Stimulated activated naive CD4-positive, alpha-beta T cell treated with Interleukin-2 at 50 U/mL for 16 hours (primary cell): Measurements from ENCODE around the gene EFNB3.

Experiments used
- DNase-seq: peaks from one replicate; lab custom pipeline; 2025; lab: John Stamatoyannopoulos, UW

EFNB3 gene

DNA sequence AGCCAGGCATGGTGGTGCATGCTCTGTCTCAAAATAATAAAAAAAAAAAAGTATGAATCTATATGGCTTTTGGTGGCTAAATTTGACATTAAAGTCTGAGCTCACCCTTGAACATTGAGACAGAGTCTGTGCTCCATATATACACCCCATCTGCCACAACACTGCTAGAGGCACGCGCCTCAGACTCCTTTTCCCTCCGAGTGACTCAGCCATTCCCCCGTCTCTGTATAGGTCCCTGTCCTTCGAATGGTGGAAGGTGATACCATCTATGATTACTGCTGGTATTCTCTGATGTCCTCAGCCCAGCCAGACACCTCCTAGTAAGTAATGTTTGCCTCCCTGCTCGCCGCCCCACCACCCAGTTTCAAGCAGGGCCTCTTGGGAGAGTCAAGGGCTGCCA, 4.5 kb upstream of the EFNB3 start:
- DNase-seq, result no peak

DNA sequence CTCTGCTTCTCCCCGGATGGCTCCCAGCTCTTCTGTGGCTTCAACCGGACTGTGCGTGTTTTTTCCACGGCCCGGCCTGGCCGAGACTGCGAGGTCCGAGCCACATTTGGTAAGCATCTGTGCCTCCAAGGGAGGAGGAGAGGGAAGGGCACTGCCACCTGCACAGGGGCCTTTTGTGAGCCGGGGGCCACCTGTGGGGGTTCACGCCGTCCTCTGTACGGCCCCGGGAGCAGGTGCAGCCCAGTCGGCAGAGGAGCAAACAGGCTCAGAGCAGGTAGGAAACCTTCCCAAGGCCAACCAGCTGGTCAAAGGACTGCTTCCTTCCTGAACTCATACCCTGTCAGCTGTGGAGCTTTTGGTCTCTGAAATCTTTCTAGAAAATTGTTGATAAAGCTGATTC, 3.3 kb upstream of the EFNB3 start:
- DNase-seq, result no peak

DNA sequence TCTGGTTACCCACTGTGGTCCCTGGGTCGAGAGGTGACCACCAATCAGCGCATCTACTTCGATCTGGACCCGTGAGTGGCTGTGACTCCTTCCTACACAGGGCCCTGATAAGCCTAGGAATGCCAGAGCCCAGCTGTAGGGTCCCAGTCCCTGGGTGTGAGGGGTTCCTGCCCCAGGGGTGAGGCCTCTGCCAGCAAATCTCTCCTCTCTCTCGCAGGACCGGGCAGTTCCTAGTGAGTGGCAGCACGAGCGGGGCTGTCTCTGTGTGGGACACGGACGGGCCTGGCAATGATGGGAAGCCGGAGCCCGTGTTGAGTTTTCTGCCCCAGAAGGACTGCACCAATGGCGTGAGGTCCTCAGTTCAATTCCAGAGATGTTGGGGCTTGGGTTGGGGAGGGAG, 2.2 kb upstream of the EFNB3 start:
- DNase-seq, result no peak

DNA sequence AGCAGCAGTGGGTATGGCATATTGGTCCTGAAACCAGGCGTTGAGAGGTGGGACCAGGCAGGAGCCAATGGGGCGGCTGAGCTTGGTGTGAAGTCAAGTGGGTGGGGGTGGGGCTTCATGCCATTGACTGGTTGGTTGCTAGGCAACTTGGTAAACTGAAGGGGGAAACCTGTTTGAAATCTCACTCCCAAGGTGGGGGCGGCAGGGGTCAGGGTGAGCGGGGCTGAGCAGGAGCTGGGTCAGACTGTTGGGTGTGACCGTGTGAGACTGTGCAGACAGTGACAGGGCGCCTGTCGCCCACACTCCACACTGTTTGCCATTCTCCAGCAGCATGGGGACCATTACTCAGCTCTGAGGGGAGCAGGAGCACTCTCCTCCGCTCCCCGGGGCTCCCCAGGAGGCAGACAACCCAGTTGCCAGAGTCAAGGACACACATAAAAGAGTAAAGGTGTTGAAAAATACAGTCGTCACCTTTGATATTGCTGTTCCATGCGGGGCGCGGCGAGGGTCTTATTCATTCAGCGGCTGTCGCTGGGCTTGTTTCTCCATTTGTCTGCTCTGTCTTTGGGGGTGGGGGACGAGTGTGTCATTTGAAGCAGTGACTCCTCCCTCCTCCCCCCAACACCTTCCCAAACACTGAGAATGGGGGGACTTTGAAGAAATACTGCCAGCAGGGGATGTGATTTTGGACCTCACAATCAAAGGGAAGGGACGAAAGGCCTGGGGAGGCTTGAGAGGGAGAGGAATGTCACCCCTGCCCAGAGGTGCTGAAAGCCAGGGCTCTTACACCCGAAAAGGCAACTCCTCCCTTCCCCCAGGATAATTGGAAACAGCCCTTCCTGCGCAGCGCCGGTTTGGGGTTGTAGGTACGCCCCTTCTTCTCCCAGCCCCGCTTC, 1.2 kb upstream of the EFNB3 start:
- no peak for DNase-seq

DNA sequence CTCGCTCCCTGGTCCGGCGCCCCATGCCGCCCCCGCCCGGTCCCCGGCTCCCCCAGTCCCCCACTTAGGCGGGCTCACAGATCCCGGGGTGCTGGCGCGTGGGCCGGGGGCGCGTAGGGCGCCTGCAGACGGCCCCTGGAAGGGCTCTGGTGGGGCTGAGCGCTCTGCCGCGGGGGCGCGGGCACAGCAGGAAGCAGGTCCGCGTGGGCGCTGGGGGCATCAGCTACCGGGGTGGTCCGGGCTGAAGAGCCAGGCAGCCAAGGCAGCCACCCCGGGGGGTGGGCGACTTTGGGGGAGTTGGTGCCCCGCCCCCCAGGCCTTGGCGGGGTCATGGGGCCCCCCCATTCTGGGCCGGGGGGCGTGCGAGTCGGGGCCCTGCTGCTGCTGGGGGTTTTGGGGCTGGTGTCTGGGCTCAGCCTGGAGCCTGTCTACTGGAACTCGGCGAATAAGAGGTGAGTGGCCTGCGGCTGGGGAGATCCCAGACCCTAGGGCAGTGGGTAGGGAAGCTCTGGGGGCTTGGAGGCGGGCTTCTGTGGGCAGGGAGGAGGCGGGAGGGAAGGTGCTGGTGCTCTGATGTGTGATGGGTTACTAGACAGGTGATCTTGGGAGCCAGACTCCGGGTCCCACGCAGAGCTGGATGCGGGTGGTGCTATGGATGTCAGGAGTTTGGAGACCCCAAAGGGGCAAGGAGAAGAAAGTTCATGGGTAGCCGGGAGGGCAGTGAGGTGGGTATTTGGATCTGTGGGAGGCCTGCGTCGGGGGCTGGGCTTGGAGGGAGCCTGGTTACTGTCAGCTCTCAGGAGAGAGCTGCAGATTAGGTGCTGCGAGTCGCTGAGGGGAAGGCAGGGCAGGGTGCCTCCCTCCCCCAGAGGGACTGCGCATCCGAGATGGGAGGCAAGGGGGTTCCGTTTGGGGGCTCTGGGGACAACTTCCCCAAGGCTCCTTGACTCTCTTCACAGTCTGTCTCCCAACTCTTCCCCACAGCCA, 560 bp downstream of the EFNB3 start:
- DNase-seq, result no peak

DNA sequence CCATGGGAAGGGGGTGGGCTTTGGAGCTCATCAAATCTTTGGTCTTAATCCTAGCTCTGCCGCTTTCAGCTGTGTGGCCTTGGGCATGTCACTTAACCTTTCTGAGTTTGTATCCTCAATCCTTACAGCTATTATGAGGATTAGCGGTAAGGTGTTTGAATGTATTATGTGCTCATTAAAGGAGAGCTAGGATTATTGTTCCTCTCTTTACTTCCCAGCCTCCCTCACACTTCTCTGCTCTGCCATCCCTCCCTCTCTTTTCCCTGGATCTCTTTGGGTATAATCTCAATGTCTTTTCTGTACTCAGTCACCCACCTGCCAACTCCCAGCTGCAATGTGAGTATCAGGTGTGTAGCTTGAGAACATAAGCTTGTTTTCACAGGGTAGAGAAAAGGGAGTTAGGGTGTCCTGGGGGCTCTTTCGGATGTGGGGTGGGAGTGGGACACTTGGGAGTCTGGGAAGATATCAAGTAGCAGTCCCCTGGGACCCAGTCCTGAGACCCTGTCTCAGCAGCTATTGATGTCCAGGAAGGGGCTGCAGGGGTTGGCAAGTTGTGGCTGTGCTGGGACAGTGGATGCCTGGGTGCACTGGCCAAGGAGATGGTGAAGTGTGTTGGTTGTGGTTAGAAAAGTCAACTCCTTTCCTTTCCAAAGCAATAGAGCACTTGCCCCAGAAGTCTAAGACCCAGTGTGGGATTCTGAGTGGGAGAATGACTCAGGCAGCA, 1.8 kb downstream of the EFNB3 start:
- DNase-seq, result no peak

DNA sequence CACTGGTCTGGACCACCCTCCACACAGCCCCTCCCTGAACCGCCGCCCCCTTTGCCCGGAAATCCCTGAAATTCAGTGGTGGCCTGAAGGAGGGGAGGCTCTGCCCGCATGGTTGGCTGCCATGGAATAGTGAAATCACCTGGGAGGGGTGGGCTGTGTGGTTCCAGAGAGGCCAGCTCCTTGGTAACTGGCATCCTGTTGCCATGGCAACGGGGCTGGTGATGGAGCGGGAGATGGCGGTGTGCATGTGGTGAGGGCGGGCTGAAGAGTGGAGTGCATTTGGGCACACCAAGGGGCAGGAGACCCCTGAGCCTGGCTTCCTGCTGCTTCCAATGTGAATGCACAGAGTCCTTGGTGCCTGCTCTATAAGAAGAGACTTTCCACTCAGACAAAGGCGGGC, 2.4 kb downstream of the EFNB3 start:
- no peak for DNase-seq

DNA sequence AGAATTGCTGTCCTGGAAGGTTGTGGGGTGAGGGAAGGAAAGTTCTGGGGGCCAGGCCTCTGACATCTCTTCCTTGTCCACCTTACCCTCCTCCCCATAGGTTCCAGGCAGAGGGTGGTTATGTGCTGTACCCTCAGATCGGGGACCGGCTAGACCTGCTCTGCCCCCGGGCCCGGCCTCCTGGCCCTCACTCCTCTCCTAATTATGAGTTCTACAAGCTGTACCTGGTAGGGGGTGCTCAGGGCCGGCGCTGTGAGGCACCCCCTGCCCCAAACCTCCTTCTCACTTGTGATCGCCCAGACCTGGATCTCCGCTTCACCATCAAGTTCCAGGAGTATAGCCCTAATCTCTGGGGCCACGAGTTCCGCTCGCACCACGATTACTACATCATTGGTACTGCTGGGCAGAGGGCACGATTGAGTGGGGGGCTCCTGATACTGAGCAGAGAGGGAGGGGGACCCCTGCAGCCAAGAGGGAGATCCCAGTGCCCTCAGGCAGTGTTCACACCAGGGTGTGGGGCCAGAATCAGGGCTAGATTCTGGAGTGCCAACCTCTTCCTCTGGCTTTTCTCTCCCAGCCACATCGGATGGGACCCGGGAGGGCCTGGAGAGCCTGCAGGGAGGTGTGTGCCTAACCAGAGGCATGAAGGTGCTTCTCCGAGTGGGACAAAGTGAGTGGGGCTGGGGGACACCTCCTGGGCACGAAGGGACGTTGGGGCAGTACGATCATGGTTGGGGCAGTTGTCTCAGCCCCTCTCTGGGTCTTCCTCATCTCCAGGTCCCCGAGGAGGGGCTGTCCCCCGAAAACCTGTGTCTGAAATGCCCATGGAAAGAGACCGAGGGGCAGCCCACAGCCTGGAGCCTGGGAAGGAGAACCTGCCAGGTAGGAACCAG, 3.1 kb downstream of the EFNB3 start:
- DNase-seq, result no peak

DNA sequence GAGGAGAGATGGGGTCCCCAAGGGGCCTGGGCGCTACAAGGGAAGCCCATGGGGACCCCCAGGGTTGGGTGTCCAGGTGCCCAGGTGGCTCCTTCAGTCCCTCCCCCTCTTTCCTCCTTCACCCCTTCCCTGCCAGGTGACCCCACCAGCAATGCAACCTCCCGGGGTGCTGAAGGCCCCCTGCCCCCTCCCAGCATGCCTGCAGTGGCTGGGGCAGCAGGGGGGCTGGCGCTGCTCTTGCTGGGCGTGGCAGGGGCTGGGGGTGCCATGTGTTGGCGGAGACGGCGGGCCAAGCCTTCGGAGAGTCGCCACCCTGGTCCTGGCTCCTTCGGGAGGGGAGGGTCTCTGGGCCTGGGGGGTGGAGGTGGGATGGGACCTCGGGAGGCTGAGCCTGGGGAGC, 4.0 kb downstream of the EFNB3 start:
- DNase-seq, result no peak

DNA sequence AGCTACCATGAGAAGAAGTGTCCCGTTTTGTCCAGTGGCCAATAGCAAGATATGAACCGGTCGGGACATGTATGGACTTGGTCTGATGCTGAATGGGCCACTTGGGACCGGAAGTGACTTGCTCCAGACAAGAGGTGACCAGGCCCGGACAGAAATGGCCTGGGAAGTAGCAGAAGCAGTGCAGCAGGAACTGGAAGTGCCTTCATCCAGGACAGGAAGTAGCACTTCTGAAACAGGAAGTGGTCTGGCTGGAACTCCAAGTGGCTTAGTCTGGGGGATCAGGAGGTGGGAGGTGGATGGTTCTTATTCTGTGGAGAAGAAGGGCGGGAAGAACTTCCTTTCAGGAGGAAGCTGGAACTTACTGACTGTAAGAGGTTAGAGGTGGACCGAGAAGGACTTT, 5.3 kb downstream of the EFNB3 start:
- no peak for DNase-seq

DNA sequence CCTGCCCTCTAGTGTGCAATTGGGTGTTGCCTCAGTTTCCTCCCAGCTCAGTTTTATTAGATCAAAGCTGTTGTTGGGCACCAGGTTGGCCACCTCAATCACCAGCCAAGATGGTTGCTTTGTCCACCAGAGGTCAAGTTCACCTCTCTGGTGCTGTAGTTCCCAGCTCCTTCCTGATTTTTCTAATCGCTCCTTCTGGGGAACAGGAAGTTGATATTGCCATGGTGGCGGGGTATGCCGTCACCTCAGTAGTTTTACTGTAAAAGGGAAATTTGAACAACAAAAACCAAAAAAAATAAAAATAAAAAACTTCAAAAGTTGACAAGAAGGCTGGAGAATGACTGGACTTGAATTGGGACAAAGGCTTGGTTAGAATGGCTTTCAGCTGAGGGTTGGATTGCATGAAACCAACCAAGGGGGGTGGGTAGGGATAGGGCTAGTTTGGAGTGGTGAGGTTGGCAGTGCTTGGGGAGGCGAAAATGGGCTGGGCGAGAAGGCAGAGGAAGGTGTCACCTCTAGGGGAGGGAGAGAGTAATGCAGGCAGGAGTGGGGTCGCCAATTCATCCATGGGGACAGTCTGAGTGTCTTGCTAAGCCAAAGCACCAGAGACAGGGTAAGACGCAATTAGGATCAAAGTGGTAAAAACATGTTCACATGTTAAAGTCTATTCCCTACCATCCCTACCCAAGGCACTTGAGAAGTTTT, 6.2 kb downstream of the EFNB3 start:
- DNase-seq, result no peak

DNA sequence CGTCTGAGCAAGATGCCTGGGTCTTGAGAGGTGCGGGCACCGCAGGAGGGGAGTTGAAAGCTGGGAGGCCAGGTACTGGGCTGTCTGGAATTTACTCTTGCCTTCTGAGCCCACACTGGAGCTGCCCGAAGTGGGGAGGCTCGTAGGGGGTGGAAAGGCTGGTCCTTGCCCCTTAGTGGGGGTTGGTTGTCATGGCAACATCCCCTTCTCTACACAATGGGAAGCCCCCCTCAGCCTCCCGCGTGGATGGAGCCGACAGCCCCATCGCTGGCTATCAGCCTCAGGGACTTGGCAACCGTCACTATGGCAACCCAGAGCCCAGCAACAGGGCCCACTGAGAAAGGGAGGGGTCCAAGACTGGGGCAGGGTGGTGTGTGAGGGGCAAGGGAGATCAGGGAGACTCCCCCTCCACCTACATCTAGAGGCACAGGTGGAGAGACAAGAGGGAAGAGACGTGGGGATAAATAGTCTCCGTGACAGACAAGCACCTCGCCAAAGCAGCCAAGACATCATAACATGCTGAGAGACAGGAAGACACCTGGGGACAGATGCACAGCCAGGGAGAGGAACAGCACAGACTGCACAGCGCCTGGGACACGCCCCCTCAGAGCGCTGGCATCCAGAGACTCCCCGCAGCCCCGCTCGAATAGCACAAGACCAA, 7.2 kb downstream of the EFNB3 start:
- DNase-seq, result no peak

DNA sequence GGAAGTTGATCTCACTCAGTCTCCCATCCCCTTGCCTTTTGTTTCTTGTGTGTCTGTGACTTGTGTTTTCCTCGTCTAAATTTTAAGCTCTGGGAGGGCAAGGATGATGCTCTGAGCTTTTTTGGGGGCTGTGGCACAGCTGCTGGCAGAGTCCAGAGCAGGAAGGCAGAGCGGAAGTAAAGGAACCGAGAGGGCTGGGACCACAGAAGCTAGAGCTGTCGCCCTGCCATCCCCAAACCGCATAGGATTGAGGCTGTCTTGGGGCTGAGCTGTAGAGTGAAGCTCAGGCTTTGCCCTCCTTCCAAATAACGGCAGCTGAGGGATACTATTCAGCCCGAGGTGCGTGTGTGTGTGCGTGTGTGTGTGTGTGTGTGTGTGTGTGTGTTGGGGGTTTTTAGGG, 8.8 kb downstream of the EFNB3 start:
- DNase-seq, result no peak

DNA sequence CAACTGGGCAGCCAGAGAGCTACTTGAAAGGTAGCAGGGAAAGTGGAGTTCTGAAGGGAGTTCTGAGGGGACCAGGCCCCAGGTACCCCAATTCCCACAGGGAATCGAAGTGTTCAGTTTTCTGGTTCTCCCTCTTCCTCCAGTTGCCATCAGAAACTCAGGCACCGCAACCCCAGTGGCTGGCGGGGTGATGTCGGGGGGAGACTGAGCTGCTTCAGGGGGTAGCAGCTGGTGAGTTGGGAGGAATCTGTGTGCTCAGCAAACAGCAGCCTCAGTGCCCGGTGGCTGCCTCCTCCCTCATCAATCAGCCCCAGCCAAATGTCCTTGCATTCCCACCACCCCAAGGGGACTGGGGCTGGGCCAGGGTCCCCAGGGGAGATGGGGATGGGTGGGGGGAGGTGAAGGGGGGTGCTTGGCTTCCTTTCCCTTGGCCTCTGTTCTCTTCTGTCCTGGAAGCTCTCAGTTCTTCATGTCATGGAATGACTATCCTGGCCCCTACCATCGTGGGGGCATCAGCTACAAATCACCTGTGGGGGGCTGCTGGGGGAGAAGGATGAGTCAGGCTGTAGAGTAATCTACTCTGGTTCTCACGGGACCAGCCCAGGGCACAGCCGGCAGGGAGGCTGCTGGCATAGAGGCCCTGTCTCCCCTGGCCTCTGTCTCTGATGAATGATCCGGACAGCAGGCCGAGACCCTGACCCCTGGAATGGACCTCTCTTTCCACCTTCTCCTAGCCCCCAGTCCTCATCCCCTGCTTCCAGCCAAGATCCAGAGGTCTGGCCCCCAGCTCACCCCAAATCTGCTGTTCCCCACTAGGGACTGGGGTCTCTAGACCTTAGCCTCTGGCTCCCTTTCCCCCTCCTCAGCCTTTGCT, 10.0 kb downstream of the EFNB3 start:
- no peak for DNase-seq

DNA sequence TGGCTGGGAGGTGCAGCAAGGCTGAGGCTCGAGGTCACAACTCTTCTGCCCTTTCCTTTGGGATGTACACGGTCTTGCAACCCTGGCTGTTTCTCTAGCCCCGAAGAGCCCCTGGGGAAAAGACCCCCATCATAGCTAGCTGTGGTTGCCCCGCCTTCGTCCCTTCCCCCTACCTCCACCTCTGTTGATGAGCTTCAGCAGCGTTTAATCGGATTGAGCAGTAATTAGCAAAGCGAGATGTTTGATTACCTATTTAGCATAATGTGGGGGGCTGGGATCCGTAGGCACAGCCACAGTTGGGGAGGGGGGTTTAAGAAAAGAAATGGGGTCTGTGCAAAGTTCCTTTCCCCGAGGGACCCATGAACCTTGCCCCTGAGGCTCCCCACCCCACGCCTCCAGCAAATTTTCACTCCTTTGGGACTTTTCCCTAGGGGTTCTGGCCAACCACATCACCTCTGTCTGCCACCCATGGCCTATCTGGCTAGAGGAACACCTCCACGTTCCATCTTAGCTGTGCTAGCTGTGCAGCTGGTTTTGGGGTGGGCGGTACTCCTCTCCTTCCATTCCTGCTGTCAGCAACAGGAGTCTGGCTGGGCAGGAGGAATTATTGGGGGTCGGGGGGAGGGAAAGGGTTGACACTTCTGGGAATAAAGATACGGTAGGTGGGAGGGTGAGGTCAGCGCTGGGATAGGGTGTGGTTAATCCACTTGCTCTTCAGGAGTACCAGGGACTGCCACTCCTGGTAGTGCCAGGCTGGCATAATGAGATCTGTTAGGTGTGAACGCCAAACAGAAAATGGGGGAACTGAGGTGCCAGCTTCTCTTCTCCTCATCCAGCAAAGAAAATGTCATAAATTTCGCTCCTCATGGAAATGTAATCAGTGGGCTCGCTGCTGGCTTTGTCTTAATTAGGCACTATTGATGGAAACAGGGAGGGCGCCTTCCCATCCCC, 11.2 kb downstream of the EFNB3 start:
- DNase-seq, result no peak

DNA sequence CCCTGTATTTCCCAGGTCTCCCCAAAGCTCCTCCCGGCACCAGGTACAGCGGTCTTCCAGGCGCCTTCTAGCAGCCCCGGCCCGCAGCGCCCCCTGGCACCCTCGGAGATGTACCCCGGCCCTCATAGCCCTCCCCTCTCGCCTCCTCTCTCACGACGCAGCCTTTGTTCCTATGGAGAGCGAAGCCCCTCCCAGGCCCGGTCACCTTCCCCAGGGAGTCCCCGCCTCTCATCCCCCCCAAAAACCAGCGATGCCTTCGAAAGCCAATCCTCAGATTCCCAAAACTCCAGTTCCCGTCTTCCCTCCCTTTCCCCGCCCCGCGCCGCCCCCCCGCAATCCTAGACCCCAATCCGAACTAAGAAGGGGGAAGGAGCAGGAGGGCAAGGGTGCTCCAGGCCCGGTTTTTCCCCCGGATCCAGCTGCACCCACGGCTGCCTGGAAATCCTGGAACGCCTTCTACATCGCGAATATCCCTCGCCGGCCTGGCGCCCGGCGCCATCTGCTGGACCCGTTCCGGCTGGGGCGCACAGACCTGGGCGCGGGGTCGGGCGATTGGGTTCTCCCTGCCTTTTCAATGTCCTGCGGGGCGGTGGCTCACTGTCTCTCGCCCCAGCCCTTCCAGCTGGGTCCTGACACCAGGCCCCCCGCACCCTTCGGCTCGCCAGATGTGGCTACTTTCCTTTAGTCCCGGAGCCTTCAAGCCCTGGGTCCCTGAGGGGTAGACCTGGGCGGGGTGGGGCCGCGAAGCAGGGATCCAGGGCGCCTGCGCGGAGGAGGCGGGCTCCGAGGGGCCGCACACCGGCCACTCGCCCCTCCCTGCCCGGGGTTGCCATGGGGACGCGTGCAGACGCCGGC, 12.1 kb downstream of the EFNB3 start, which contains the start of gene DNAH2:
Gene DNAH2 (plus strand): TSS at position 844 of the 855 bp plus-strand sequence. CDS start 1,991 bp downstream, outside the sequence.
- DNase-seq, result peak; percentile 24
